K562 (cell line): ENCODE data around the gene ZSWIM3. TPM values are rescaled to one million over a fixed set of nuclear protein-coding genes. Genes with fewer than 3 reads are reported as not detected.

ENCODE experiments used
- ATAC-seq: fragments of 200-7000 bp; cut with Tn5 transposase; 3 replicates; pipeline ENCODE4 v1.9.1; 2020; ENCODE audit warnings: moderate library complexity
- BruUV-seq: library from RNA; stranded (reverse); fragments of 400-500 nt; replicated peaks from 2 replicates; lab custom pipeline; 2021; lab: Mats Ljungman, UMichigan
- CTCF ChIA-PET: fragments of 300-600 bp; formaldehyde crosslinking; extraction: SDS; loops from one replicate; lab custom pipeline; 2021; ENCODE audit warnings: low intra/inter-chr PET ratio; lab: Yijun Ruan, JAX
- POLR2A ChIA-PET: fragments of 300-600, 350-650 bp; sonication (Branson Sonifier 250); formaldehyde crosslinking; extraction: SDS; loops from one replicate; lab custom pipeline; 2021; ENCODE audit warnings: antibody characterized with exemption, inconsistent platforms; lab: Yijun Ruan, JAX
- DNase-seq, 4 experiments: peaks; one replicate each; pipeline versions ENCODE4 v3.0.0 to v3.0.0-alpha.2; 2011 to 2018; ENCODE audit warnings: low spot score in 3 of 4, mixed read lengths in 3 of 4; ENCODE audit errors: extremely low read depth in 1 of 4
- FAIRE-seq: peaks from 2 replicates; lab custom pipeline; 2011; peaks lifted over from hg19 to GRCh38; lab: Jason Lieb, UNC
- H2AFZ ChIP-seq: 2 replicates; pipeline ENCODE4 v1.6.0; 2011; ENCODE audit warnings: low read depth, low read length, control low read depth, inconsistent platforms
- H3K27ac ChIP-seq: fragments of 200-600 bp; 3 replicates; pipeline ENCODE4 v1.8.0; 2011; ENCODE audit warnings: low read depth, mild to moderate bottlenecking, control low read depth, inconsistent platforms, low read length, moderate library complexity, mixed read lengths; ENCODE audit errors: extremely low read depth
- H3K27me3 ChIP-seq, 2 experiments: fragments of 300-600 bp in 1 of 2; 2 replicates in 1 of 2; 3 replicates in 1 of 2; pipeline versions ENCODE4 v1.6.0 to v1.8.0; 2011; ENCODE audit warnings: inconsistent platforms in 2 of 2, low read length in 2 of 2, mild to moderate bottlenecking in 1 of 2, mixed read lengths in 1 of 2, moderate library complexity in 1 of 2; ENCODE audit not compliant: control insufficient read depth in 2 of 2, insufficient read depth in 2 of 2
- H3K36me3 ChIP-seq: fragments of 300-600 bp; 3 replicates; pipeline ENCODE4 v1.8.0; 2011; ENCODE audit warnings: mild to moderate bottlenecking, low read length, inconsistent platforms; ENCODE audit not compliant: control insufficient read depth, insufficient read depth
- H3K4me1 ChIP-seq, 2 experiments: fragments of 200-600 bp in 1 of 2; replicated peaks in 1 of 2; 2 replicates in 1 of 2; 3 replicates in 1 of 2; pipeline versions ENCODE4 v1.5.1 to v1.8.0; 2011; ENCODE audit warnings: inconsistent platforms in 2 of 2, low read length in 2 of 2, mild to moderate bottlenecking in 1 of 2, mixed read lengths in 1 of 2, moderate library complexity in 1 of 2; ENCODE audit not compliant: control insufficient read depth in 2 of 2, insufficient read depth in 2 of 2
- H3K4me2 ChIP-seq: 2 replicates; pipeline ENCODE4 v1.6.1; 2011; ENCODE audit warnings: low read length, control low read depth, inconsistent platforms, mixed read lengths; ENCODE audit not compliant: insufficient read depth
- H3K4me3 ChIP-seq: fragments of 200-600 bp; sonication (generic), shearing (Covaris generic); 2 replicates; pipeline ENCODE4 v1.5.1; 2016; ENCODE audit warnings: control low read depth, inconsistent platforms
- H3K79me2 ChIP-seq: fragments of 200-600 bp; 3 replicates; pipeline ENCODE4 v1.8.0; 2011; ENCODE audit warnings: low read length, inconsistent platforms; ENCODE audit not compliant: control insufficient read depth, insufficient read depth
- H3K9ac ChIP-seq, 2 experiments: 2 replicates each; pipeline versions ENCODE4 v1.6.0 to v1.6.1; 2011; ENCODE audit warnings: low read depth in 2 of 2, low read length in 2 of 2, control low read depth in 1 of 2, inconsistent platforms in 1 of 2, mild to moderate bottlenecking in 1 of 2, mixed read lengths in 1 of 2; ENCODE audit not compliant: insufficient read depth in 1 of 2
- H3K9me1 ChIP-seq: one replicate; pipeline ENCODE4 v1.6.0; 2011; ENCODE audit warnings: inconsistent platforms, mild to moderate bottlenecking, low read length, moderate library complexity; ENCODE audit not compliant: control insufficient read depth, insufficient read depth
- H3K9me3 ChIP-seq: replicated peaks from 2 replicates; pipeline ENCODE4 v1.5.1; 2011; ENCODE audit warnings: low read depth, low read length, inconsistent platforms; ENCODE audit not compliant: control insufficient read depth, insufficient read depth
- H4K20me1 ChIP-seq: replicated peaks from 2 replicates; pipeline ENCODE4 v1.6.1; 2011; ENCODE audit warnings: low read length, inconsistent platforms, mixed read lengths; ENCODE audit not compliant: control insufficient read depth, insufficient read depth
- BHLHE40 ChIP-seq: IDR thresholded peaks from 2 replicates; pipeline ENCODE4 v1.6.1; 2011; ENCODE audit warnings: low read length, improper control_type of control experiment
- CREB1 ChIP-seq, 2 experiments: sonication (generic) in 1 of 2; formaldehyde crosslinking in 1 of 2; IDR thresholded peaks; 2 replicates each; pipeline versions ENCODE4 v1.6.1 to v1.8.0; 2012 to 2022; ENCODE audit warnings: inconsistent platforms in 1 of 2, mild to moderate bottlenecking in 1 of 2, missing genetic modification reagents in 1 of 2, moderate library complexity in 1 of 2
- FOSL1 ChIP-seq: fragments of 200-800 bp; sonication (Bioruptor generic); conservative IDR thresholded peaks from 2 replicates; pipeline ENCODE4 v1.6.1; 2016; ENCODE audit warnings: missing genetic modification characterization, missing compliant biosample characterization
- FOXK2 ChIP-seq, 2 experiments: fragments of 450-650 bp; IDR thresholded peaks in 1 of 2; conservative IDR thresholded peaks in 1 of 2; 2 replicates each; pipeline ENCODE4 v1.6.1; 2016; ENCODE audit warnings: low read depth in 2 of 2, mild to moderate bottlenecking in 1 of 2
- KDM1A ChIP-seq, 2 experiments: fragments of 450-650 bp; IDR thresholded peaks; 2 replicates each; pipeline ENCODE4 v1.6.1; 2016; ENCODE audit warnings: mild to moderate bottlenecking in 2 of 2
- MLX ChIP-seq, 2 experiments: fragments of 450-650 bp in 1 of 2; sonication (generic) in 1 of 2; formaldehyde crosslinking; conservative IDR thresholded peaks; 2 replicates each; pipeline versions ENCODE4 v1.4.0 to v1.8.1; 2020 to 2022; ENCODE audit warnings: mild to moderate bottlenecking in 1 of 2, missing genetic modification reagents in 1 of 2
- NFE2 ChIP-seq: IDR thresholded peaks from 2 replicates; pipeline ENCODE4 v1.6.1; 2014; ENCODE audit warnings: antibody characterized with exemption, low read depth
- PBX2 ChIP-seq, 2 experiments: IDR thresholded peaks in 1 of 2; conservative IDR thresholded peaks in 1 of 2; 2 replicates each; pipeline ENCODE4 v1.6.1; 2016; ENCODE audit warnings: low read depth in 2 of 2, mild to moderate bottlenecking in 1 of 2, missing compliant biosample characterization in 1 of 2, missing genetic modification characterization in 1 of 2, moderate library complexity in 1 of 2
- SMARCE1 ChIP-seq: fragments of 450-650 bp; IDR thresholded peaks from 2 replicates; pipeline ENCODE4 v1.7.1; 2016; ENCODE audit warnings: mild to moderate bottlenecking
- THAP7 ChIP-seq: fragments of 250-450 bp; sonication (Bioruptor Pico); IDR thresholded peaks from 2 replicates; pipeline ENCODE4 v1.5.0; 2021
- THRB ChIP-seq: fragments of 450-650 bp; formaldehyde crosslinking; conservative IDR thresholded peaks from 2 replicates; pipeline ENCODE4 v1.4.0; 2022; ENCODE audit warnings: mild to moderate bottlenecking, missing genetic modification characterization
- U2AF2 ChIP-seq: fragments of 200-400 bp; formaldehyde crosslinking; optimal IDR thresholded peaks from 2 replicates; pipeline ENCODE3; 2017; ENCODE audit warnings: low read depth, mild to moderate bottlenecking, low read length
- ZBTB7A ChIP-seq: IDR thresholded peaks from 2 replicates; pipeline ENCODE4 v1.6.1; 2011; ENCODE audit warnings: low read depth, mild to moderate bottlenecking, low read length, moderate library complexity, borderline replicate concordance; ENCODE audit not compliant: control insufficient read depth
- ZNF184 ChIP-seq: sonication (generic); formaldehyde crosslinking; IDR thresholded peaks from 2 replicates; pipeline ENCODE4 v1.5.0; 2020; ENCODE audit warnings: missing genetic modification reagents
- ZNF316 ChIP-seq: fragments of 450-650 bp; IDR thresholded peaks from 2 replicates; pipeline ENCODE4 v1.6.1; 2016
- WGBS: fragments of 100-300 bp; shearing (Covaris generic); methylation state at CpG from one replicate; pipeline ENCODE4 v1.1.6; 2016; ENCODE audit warnings: low coverage, mixed read lengths; ENCODE audit not compliant: insufficient coverage; ENCODE audit errors: missing lambda C conversion rate; 5-methylcytosine and 5-hydroxymethylcytosine counted together
- in situ Hi-C: fragments of 300-500 bp; cut with MboI; formaldehyde crosslinking; loops from 4 replicates; pipeline ENCODE4 v1.15.0; 2018; ENCODE audit warnings: inconsistent platforms, mixed read lengths
- intact Hi-C: fragments of 100-400 bp; cut with micrococcal nuclease; formaldehyde crosslinking; loops from 2 replicates; pipeline ENCODE4 v1.14.2; 2022
- polyA plus RNA-seq, 8 experiments: library from polyadenylated mRNA; depleted of rRNA in 4 of 8; stranded (reverse) in 5 of 8; unstranded in 3 of 8; fragments of >200 nt; fragmentation: Nextera tagmentation in 2 of 8; fragmentation: Illumina TruSeq in 1 of 8; extraction: Ambion mirVana in 2 of 8; extraction: Trizol in 1 of 8; gene quantifications; 2 replicates each; pipeline versions ENCODE4 v1.2.1 to v1.2.3, GENCODE V29; 2011 to 2014; ENCODE audit warnings: inconsistent platforms in 1 of 8, missing spikeins in 1 of 8
- total RNA-seq, 7 experiments: library from RNA; depleted of rRNA in 6 of 7; stranded (reverse); fragments of >200 nt in 6 of 7; fragmentation: Illumina TruSeq in 2 of 7; extraction: Trizol in 2 of 7; gene quantifications; 2 replicates each; pipeline versions ENCODE4 v1.2.1 to v1.2.3, GENCODE V29; 2011 to 2021; ENCODE audit warnings: low replicate concordance in 1 of 7

ZSWIM3 gene
- total and polyA plus RNA-seq, 9 of the 15 experiments (the other 6 are each of a cell fraction or from before 2014, with no cell fraction given) = 1.7 to 4.3 (median 2.9) TPM

DNA sequence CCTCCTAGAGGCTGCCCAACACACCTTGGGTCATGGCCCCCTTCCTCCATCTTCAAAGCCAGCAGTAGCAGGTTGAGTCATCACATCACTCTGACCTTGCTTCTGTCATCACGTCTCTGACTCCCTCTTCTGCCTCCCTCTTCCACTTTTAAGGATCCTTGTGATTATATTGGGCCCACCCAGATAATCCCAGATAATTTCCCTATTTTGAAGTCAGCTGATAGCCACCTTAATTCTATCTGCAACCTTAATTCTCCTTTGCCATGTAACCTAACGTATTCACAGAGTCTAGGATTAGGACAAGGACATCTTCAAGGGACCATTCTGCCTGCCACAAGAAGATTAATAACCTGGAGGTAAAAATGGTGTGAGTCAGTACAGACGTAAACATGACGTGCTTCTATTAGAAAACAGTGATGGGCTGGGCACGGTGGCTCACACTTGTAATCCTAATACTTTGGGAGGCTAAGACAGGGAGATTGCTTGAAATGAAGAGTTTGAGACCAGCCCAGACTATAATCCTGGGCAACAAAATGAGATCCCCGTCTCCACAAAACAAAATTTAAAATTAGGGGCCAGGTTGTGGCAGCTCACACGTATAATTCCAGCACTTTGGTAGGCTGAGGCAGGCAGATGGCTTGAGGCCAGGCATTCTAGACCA lies 3.3 kb downstream of the ZSWIM3 start:
- Histone ChIP-seq H3K4me1 (peaks cover 17 to 28% of the 10 kb centered on the region in 2 experiments), H4K20me1 (no peaks in the 10 kb centered on the region), H2AFZ (no peak overlapping the region), H3K79me2 (peaks cover 23% of the 10 kb centered on the region), H3K27me3 (no peaks in the 10 kb centered on the region), H3K9me1 (no peaks in the 10 kb centered on the region), H3K4me3 (no peak overlapping the region), H3K9ac (no peak overlapping the region), H3K36me3 (no peaks in the 10 kb centered on the region), H3K9me3 (no peaks in the 10 kb centered on the region), H3K4me2 (no peak overlapping the region), H3K27ac (no peak overlapping the region)
- ATAC-seq (no peak), DNase-seq (peak in 1 of 4 experiments; percentile 36), FAIRE-seq (no peak)
- CTCF ChIA-PET = no interaction called here
- in situ Hi-C loops (no loop called here), intact Hi-C loops (no loop called here)
- POLR2A ChIA-PET = interaction anchor here (0.7 to 1.1 kb wide), 3 partner anchors 24 to 109 kb away, joined by 3 read pairs; partner anchors contain the start of genes CTSA and NEURL2
- WGBS = 22% methylated on average over 7 of the region's 7 CpGs
- no TSS peak for BruUV-seq
- TF ChIP-seq SMARCE1 = no peak
- TF ChIP-seq THAP7 = no peak
- no peak for TF ChIP-seq THRB
- 0 out of 4 replicates have a peak, but pooled peaks have one; percentile 23 to 24 for TF ChIP-seq KDM1A (IDR thresholded peaks at IDR 0.05)
- TF ChIP-seq FOSL1 (tag) = peak; percentile 73
- no peak for TF ChIP-seq MLX (CRISPR knock-in tag; conservative IDR thresholded peaks at IDR 0.05)
- peak; percentile 34; the same call in 1 of the 2 replicates for TF ChIP-seq CREB1 (IDR thresholded peaks at IDR 0.05)
- no peak for TF ChIP-seq CREB1 (CRISPR knock-in tag; IDR thresholded peaks at IDR 0.05)
- TF ChIP-seq ZNF316 = no peak
- no peak for TF ChIP-seq BHLHE40
- TF ChIP-seq FOXK2 (conservative IDR thresholded peaks at IDR 0.05 in 1 of 2, IDR thresholded peaks at IDR 0.05 in 1 of 2; ENCODE audit: low read depth in 2 of 2) = peak in 1 of 2 experiments; percentile 46; a peak in 1 of 4 replicates
- TF ChIP-seq ZNF184 (CRISPR knock-in tag) = no peak
- TF ChIP-seq ZBTB7A = no peak
- no peak for TF ChIP-seq NFE2
- TF ChIP-seq U2AF2 = no peak
- no peak for TF ChIP-seq PBX2 (CRISPR knock-in tag; IDR thresholded peaks at IDR 0.05; ENCODE audit: low read depth)
- TF ChIP-seq PBX2 (tag; conservative IDR thresholded peaks at IDR 0.05; ENCODE audit: low read depth) = peak; percentile 65
